Skeletal muscle satellite cell (primary cell): ENCODE results near the gene GTF2A1. TPM values are rescaled to one million over a fixed set of nuclear protein-coding genes. Genes with fewer than 3 reads are reported as not detected.

Experiments
- H3K27me3 ChIP-seq: 2 replicates; pipeline ENCODE4 v1.7.0; 2013; ENCODE audit warnings: low read length; ENCODE audit not compliant: control insufficient read depth, insufficient read depth
- H3K36me3 ChIP-seq: 2 replicates; pipeline ENCODE4 v1.7.0; 2013; ENCODE audit warnings: mild to moderate bottlenecking, control low read depth, low read length; ENCODE audit not compliant: insufficient read depth
- H3K4me1 ChIP-seq: 2 replicates; pipeline ENCODE4 v1.7.0; 2013; ENCODE audit warnings: low read length; ENCODE audit not compliant: control insufficient read depth, insufficient read depth
- H3K4me2 ChIP-seq: 2 replicates; pipeline ENCODE4 v1.7.0; 2013; ENCODE audit warnings: mild to moderate bottlenecking, low read length
- H3K4me3 ChIP-seq: 2 replicates; pipeline ENCODE4 v1.7.0; 2013; ENCODE audit warnings: low read length
- H3K9ac ChIP-seq: 2 replicates; pipeline ENCODE4 v1.7.0; 2013; ENCODE audit warnings: mild to moderate bottlenecking, low read depth, low read length, moderate library complexity
- H3K9me3 ChIP-seq: replicated peaks from 2 replicates; pipeline ENCODE4 v1.7.0; 2013; ENCODE audit warnings: mild to moderate bottlenecking, control low read depth, low read length
- total RNA-seq: library from RNA; depleted of rRNA; stranded (reverse); fragments of >200 nt; gene quantifications from 2 replicates; pipeline ENCODE4 v1.2.3, GENCODE V29; 2012; rRNA removed

The GTF2A1 gene
- 17.2 and 21.4 TPM in 2 replicates for total RNA-seq

DNA sequence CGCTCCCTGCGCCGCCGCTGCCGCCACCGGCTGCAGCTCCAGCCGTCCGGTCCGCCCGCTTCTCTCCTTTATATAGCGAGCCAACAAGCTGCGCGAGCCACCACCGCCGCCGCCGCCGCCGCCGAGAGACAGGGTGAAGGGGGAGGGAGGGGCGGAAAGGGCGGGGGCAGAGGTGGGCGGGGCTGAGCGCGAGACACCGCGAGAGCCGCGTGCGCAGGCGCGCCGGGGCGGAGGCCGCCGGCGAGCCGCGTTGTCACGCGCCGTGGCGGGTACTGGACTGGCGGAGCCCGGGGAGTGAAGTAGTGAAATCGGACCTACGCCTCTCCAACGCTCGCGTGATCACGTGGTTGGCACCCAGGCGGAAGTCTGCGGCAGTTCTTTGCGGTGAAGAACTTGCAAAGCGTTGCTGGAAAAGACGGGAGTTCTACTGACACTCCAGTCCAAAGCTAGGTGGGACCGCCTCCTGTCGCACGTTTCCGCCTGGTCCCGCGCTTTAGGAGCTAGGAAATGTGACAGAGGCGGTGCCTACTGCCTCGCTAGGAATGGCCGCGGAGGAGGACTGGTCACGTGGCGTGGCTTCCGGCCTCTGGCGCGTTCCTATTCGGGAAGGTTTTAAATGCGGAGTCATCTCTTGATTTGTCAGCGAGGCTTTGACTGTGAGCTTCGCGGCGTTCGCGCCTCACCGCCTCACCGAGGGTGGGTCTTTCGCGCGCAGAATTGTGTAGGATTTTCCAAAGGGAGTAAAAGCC is at the start of gene GTF2A1:
TSS of gene GTF2A1 (minus strand) at position 130 of the 749 bp plus-strand sequence. CDS start 441 bp downstream, outside the sequence.
- H3K27me3 ChIP-seq, result no peaks in the 10 kb centered on the region
- H3K4me3 ChIP-seq, result peak within 1 kb of the TSS; percentile 85

DNA sequence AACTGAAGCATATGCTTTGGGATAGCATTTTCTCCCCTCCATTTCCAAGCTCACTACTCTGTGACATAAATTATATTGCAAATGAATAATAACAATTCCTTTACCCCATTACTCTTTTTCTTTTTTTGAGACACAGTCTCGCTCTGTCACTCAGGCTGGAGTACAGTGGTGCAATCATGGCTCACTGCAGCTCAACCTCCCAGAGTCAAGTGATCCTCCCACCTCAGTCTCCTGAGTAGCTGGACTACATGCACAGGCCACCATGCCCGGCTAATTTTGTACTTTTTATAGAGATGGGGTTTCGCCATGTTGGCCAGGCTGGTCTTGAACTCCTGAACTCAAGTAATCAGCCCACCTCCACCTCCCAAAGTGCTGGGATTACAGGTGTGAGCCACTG is 49.2 kb upstream of the GTF2A1 start:
- no peaks in the 10 kb centered on the region for H3K36me3 ChIP-seq
- H3K9me3 ChIP-seq, result no peaks in the 10 kb centered on the region
- no peak overlapping the region for H3K9ac ChIP-seq
- H3K4me1 ChIP-seq, result no peaks in the 10 kb centered on the region
- H3K4me2 ChIP-seq, result no peak overlapping the region
- H3K27me3 ChIP-seq, result peaks cover 24% of the 10 kb centered on the region
- H3K4me3 ChIP-seq, result no peak overlapping the region

More for the DNA sequence above, at the start of gene GTF2A1:
- H3K36me3 ChIP-seq, result peaks cover 2% of the 10 kb centered on the region
- H3K4me1 ChIP-seq, result peaks cover 21% of the 10 kb centered on the region
- H3K9me3 ChIP-seq, result no peaks in the 10 kb centered on the region
- peak within 1 kb of the TSS; percentile 100 for H3K9ac ChIP-seq
- H3K4me2 ChIP-seq, result peak within 1 kb of the TSS; percentile 98

DNA sequence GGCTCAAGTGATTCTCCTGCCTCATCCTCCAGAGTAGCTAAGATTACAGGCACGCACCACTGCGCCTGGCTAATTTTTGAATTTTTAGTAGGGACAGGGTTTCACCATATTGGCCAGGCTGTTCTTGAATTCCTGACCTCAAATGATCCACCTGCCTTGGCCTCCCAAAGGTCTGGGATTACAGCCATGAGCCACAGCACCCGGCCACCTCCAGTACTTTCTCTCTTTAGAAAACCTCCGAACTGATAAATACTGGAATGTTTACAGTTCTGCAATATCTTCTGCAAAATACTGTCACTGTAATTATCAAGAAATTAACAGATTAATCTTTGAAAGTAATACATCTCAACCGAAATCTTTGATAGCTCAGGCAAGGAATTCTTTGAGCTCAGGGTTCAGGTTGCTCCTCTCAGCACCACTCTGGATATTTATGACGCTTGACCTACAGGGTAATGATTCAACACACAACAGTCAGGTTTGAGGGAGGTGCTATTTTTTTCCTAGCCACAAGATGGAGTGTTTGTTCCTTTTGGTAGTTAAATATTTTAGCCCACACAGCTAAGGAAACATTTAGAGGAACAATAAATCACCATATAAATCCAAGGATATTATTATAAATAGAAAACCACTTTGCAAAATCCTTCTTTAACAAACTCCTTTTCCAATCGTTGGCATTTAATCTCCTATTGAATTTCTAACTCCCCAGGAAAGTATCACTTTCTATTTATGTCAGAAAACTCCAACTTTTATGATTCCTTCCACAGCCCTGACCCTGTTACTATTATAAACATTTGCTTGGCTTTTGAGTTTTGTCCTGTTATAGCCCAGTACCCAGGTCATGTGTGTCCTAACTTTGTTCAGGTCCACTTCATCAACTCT is 48.6 kb upstream of the GTF2A1 start:
- Histone ChIP-seq H3K4me2 (no peak overlapping the region), H3K27me3 (peaks cover 24% of the 10 kb centered on the region), H3K4me3 (no peak overlapping the region), H3K9me3 (no peaks in the 10 kb centered on the region), H3K9ac (no peak overlapping the region), H3K4me1 (no peaks in the 10 kb centered on the region), H3K36me3 (no peaks in the 10 kb centered on the region)

DNA sequence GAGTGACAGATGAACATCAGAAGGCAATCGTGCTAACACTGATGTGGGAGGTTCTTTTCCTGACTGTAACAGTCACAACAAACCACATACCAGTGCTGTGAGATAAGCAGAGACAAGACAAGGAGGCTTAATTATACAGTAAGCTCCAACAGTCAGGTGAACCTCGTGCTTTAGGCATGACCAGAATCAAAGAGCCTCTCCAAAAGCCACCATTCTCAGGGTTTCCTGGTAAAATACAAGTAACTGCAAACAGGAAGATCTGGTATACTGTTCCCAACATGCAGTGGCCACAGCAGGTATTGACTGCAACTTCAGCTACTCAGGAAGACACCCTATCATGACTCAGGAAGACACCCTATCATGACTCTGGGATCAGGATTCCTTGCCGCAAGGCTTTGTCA is 47.3 kb upstream of the GTF2A1 start:
- H3K9me3 ChIP-seq, result no peaks in the 10 kb centered on the region
- H3K36me3 ChIP-seq, result no peaks in the 10 kb centered on the region
- H3K4me1 ChIP-seq, result no peaks in the 10 kb centered on the region
- peaks cover 17% of the 10 kb centered on the region for H3K27me3 ChIP-seq
- H3K4me3 ChIP-seq, result no peak overlapping the region
- no peak overlapping the region for H3K4me2 ChIP-seq
- no peak overlapping the region for H3K9ac ChIP-seq

GRCh38 chr14:81265636-81266169 is 44.9 kb upstream of the GTF2A1 start:
- no peak overlapping the region for H3K9ac ChIP-seq
- H3K4me2 ChIP-seq, result no peak overlapping the region
- H3K9me3 ChIP-seq, result no peaks in the 10 kb centered on the region
- H3K4me1 ChIP-seq, result no peaks in the 10 kb centered on the region
- no peak overlapping the region for H3K4me3 ChIP-seq
- no peaks in the 10 kb centered on the region for H3K36me3 ChIP-seq
- peaks cover 17% of the 10 kb centered on the region for H3K27me3 ChIP-seq

DNA sequence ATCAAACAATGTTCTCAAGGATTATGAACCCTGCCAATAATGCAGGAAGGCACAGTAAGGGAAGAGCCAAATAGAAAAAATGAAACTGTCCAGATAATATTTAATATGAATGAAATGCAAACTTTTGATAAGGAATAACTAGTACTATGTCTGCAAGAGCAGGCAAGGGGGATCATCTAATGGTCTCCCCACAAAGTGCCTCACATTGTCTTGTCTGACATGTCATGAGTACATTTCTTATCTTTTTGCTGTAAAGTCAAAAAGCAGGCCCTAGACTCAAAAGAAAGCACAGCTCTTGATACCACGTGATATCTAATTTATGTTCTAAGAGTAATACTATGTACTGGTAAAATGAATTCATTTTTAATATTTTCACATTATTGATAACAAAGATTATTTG is 43.9 kb upstream of the GTF2A1 start:
- peaks cover 17% of the 10 kb centered on the region for H3K27me3 ChIP-seq
- no peaks in the 10 kb centered on the region for H3K36me3 ChIP-seq
- no peaks in the 10 kb centered on the region for H3K4me1 ChIP-seq
- H3K9ac ChIP-seq, result no peak overlapping the region
- no peak overlapping the region for H3K4me3 ChIP-seq
- no peaks in the 10 kb centered on the region for H3K9me3 ChIP-seq
- no peak overlapping the region for H3K4me2 ChIP-seq

- H3K9ac ChIP-seq, result no peak overlapping the region
- no peak overlapping the region for H3K4me3 ChIP-seq
- no peaks in the 10 kb centered on the region for H3K9me3 ChIP-seq
- peaks cover 17% of the 10 kb centered on the region for H3K27me3 ChIP-seq
- no peaks in the 10 kb centered on the region for H3K36me3 ChIP-seq
- no peak overlapping the region for H3K4me2 ChIP-seq
- no peaks in the 10 kb centered on the region for H3K4me1 ChIP-seq
Observed at GRCh38 chr14:81263777-81264410, 43.1 kb upstream of the GTF2A1 start.

DNA sequence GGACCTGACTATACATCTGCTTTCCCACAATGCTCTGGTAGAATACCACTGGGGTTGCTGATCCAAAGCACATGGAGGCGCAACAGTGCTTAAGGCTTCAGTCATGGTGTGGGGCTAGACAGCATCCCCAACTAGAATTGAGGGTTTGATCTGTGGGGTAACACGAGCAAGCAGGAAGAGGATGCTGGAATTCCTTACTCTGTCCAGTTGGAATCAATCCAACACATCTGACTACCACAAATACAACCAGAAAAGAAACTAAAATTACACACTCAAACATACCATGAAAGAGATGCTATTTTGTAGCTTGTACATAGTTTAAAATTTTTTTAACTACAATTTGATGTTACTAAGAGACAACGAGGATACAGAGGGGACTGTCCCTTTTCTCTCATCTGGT is 40.4 kb upstream of the GTF2A1 start:
- no peaks in the 10 kb centered on the region for H3K27me3 ChIP-seq
- no peaks in the 10 kb centered on the region for H3K4me1 ChIP-seq
- no peaks in the 10 kb centered on the region for H3K36me3 ChIP-seq
- no peaks in the 10 kb centered on the region for H3K9me3 ChIP-seq
- H3K4me2 ChIP-seq, result no peak overlapping the region
- no peak overlapping the region for H3K9ac ChIP-seq
- no peak overlapping the region for H3K4me3 ChIP-seq

- Histone ChIP-seq H3K27me3 (no peaks in the 10 kb centered on the region), H3K9ac (no peak overlapping the region), H3K4me1 (no peaks in the 10 kb centered on the region), H3K36me3 (no peaks in the 10 kb centered on the region), H3K9me3 (no peaks in the 10 kb centered on the region), H3K4me2 (no peak overlapping the region), H3K4me3 (no peak overlapping the region)
Observed at GRCh38 chr14:81260732-81261131, 40.0 kb upstream of the GTF2A1 start.

GRCh38 chr14:81256289-81256960 is 35.7 kb upstream of the GTF2A1 start:
- Histone ChIP-seq H3K4me1 (no peaks in the 10 kb centered on the region), H3K4me2 (no peak overlapping the region), H3K36me3 (no peaks in the 10 kb centered on the region), H3K9me3 (no peaks in the 10 kb centered on the region), H3K9ac (no peak overlapping the region), H3K27me3 (no peaks in the 10 kb centered on the region), H3K4me3 (no peak overlapping the region)

- no peaks in the 10 kb centered on the region for H3K27me3 ChIP-seq
- H3K9me3 ChIP-seq, result no peaks in the 10 kb centered on the region
- H3K4me3 ChIP-seq, result no peak overlapping the region
- H3K36me3 ChIP-seq, result no peaks in the 10 kb centered on the region
- H3K9ac ChIP-seq, result no peak overlapping the region
- H3K4me2 ChIP-seq, result no peak overlapping the region
- H3K4me1 ChIP-seq, result peaks cover 6% of the 10 kb centered on the region
Observed at GRCh38 chr14:81252278-81252677, 31.5 kb upstream of the GTF2A1 start.
